Measurements from ENCODE around the gene CELF4. TPM values are rescaled to one million over a fixed set of nuclear protein-coding genes. Genes with fewer than 3 reads are reported as not detected.

CELF4 gene
- total and polyA plus RNA-seq, 10 of the 15 experiments (the other 5 are each of a cell fraction or from before 2014, with no cell fraction given) = 0.03 to 0.32 TPM; not detected in 8

GRCh38 chr18:37390687-37391086 lies 174.9 kb downstream of the CELF4 start:
- DNase-seq (ENCODE audit: low read depth, low spot score) (no peak), FAIRE-seq (no peak), ATAC-seq (no peak)
- Histone ChIP-seq H2AFZ (ENCODE audit: control insufficient read depth, low read depth, low read length) (no peak overlapping the region), H3K79me2 (ENCODE audit: control insufficient read depth, insufficient read depth, low read length) (no peaks in the 10 kb centered on the region), H3K4me2 (ENCODE audit: control insufficient read depth, insufficient read depth) (no peak overlapping the region), H4K20me1 (ENCODE audit: control insufficient read depth, insufficient read depth) (no peaks in the 10 kb centered on the region), H3K4me1 (ENCODE audit: control insufficient read depth, insufficient read depth, low read length) (peaks cover 17% of the 10 kb centered on the region), H3K9ac (ENCODE audit: control insufficient read depth, insufficient read depth, low read length) (no peak overlapping the region), H3K27ac (ENCODE audit: control insufficient read depth, insufficient read depth) (no peak overlapping the region), H3K27me3 (replicated peaks in 1 of 2; ENCODE audit: control insufficient read depth in 2 of 2, insufficient read depth in 2 of 2, low read length in 1 of 2) (peaks cover 2 to 4% of the 10 kb centered on the region in 2 experiments; a peak in 3 of 4 replicates), H3K9me3 (replicated peaks; ENCODE audit: control insufficient read depth, insufficient read depth, low read length) (no peaks in the 10 kb centered on the region), H3K36me3 (ENCODE audit: control insufficient read depth in 2 of 2, insufficient read depth in 2 of 2, low read length in 1 of 2) (no peaks in the 10 kb centered on the region), H3K4me3 (no peak overlapping the region)
- TF ChIP-seq POU2F2 (IDR thresholded peaks at IDR 0.05; ENCODE audit: borderline replicate concordance, low read depth, low read length) (no peak), RELB (IDR thresholded peaks at IDR 0.05; ENCODE audit: low read depth) (no peak), CHD1 (IDR thresholded peaks at IDR 0.05; ENCODE audit: low read depth, low read length) (no peak), YY1 (IDR thresholded peaks at IDR 0.05; ENCODE audit: low read depth, low read length) (no peak), IKZF2 (IDR thresholded peaks at IDR 0.05) (no peak), ZNF384 (IDR thresholded peaks at IDR 0.05; ENCODE audit: borderline replicate concordance, low read depth, low read length) (no peak)
- 9% methylated on average over 8 of the region's 11 CpGs for WGBS (ENCODE audit: insufficient coverage, insufficient replicate concordance, low lambda C conversion rate, missing lambda C conversion rate)
- CTCF ChIA-PET = no interaction called here
- SMC1A ChIA-PET (ENCODE audit: uncharacterized antibody, unreplicated experiment) = no interaction called here
- in situ Hi-C loops (cut with MboI) (no loop called here), intact Hi-C loops (cut with micrococcal nuclease; ENCODE audit: unreplicated experiment) (no loop called here)
- BruUV-seq (replicated peaks) = no TSS peak
- RAD21 ChIA-PET (ENCODE audit: unreplicated experiment) = interaction anchor here (2.3 kb wide), 1 partner anchor 44 kb away, joined by 11 read pairs; no protein-coding TSS in a partner anchor
- POLR2A ChIA-PET = no interaction called here

All from GM12878 (cell line).